Measurements from ENCODE around the gene LY6G5C. TPM values are rescaled to one million over a fixed set of nuclear protein-coding genes. Genes with fewer than 3 reads are reported as not detected.

The LY6G5C gene
- total and polyA plus RNA-seq, 9 of the 15 experiments (the other 6 are each of a cell fraction or from before 2014, with no cell fraction given) = 0.10 to 0.67 (median 0.46) TPM; not detected in 4

GRCh38 chr6:31727034-31727716 lies 46.3 kb upstream of the LY6G5C start (continued):
- TF ChIP-seq, protein P1, sequence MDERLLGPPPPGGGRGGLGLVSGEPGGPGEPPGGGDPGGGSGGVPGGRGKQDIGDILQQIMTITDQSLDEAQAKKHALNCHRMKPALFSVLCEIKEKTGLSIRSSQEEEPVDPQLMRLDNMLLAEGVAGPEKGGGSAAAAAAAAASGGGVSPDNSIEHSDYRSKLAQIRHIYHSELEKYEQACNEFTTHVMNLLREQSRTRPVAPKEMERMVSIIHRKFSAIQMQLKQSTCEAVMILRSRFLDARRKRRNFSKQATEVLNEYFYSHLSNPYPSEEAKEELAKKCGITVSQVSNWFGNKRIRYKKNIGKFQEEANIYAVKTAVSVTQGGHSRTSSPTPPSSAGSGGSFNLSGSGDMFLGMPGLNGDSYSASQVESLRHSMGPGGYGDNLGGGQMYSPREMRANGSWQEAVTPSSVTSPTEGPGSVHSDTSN (CRISPR knock-in tag; IDR thresholded peaks at IDR 0.05; ENCODE audit: low read depth) = no peak; the same call in 1 of the 2 replicates
- TF ChIP-seq, protein P1 (tag; conservative IDR thresholded peaks at IDR 0.05; ENCODE audit: low read depth) = peak; percentile 81; the same call in 1 of the 2 replicates
- TF ChIP-seq ZNF830 (CRISPR knock-in tag; IDR thresholded peaks at IDR 0.05) (no peak), ZEB2 (IDR thresholded peaks at IDR 0.05) (no peak), BACH1 (tag; IDR thresholded peaks at IDR 0.05) (no peak), ZNF263 (CRISPR knock-in tag; IDR thresholded peaks at IDR 0.05; ENCODE audit: borderline replicate concordance) (no peak), DNMT1 (IDR thresholded peaks at IDR 0.05) (no peak), ZBTB17 (CRISPR knock-in tag; IDR thresholded peaks at IDR 0.05) (peak; percentile 69; the same call in 1 of the 2 replicates), NCOA1 (IDR thresholded peaks at IDR 0.05; ENCODE audit: low read depth) (no peak), PHF8 (IDR thresholded peaks at IDR 0.05; ENCODE audit: borderline replicate concordance, low read length) (peak; percentile 24; the same call in 1 of the 2 replicates), SMAD2 (IDR thresholded peaks at IDR 0.05; ENCODE audit: low read depth, low read length) (no peak), PHF21A (IDR thresholded peaks at IDR 0.05; ENCODE audit: borderline replicate concordance, low read depth) (no peak), NEUROD1 (IDR thresholded peaks at IDR 0.05; ENCODE audit: borderline replicate concordance, low read depth, low read length, partially characterized antibody) (no peak), HMG20A (CRISPR knock-in tag; conservative IDR thresholded peaks at IDR 0.05) (no peak), ZNF77 (CRISPR knock-in tag; IDR thresholded peaks at IDR 0.05) (no peak), HES1 (IDR thresholded peaks at IDR 0.05; ENCODE audit: low read depth) (no peak), BCOR (IDR thresholded peaks at IDR 0.05) (no peak), XRCC4 (IDR thresholded peaks at IDR 0.05; ENCODE audit: extremely low read depth, insufficient read depth, insufficient read length) (no peak), RB1 (IDR thresholded peaks at IDR 0.05; ENCODE audit: low read depth) (no peak), MEF2D (tag; conservative IDR thresholded peaks at IDR 0.05; ENCODE audit: low read depth) (no peak), MCM2 (IDR thresholded peaks at IDR 0.05; ENCODE audit: low read depth) (no peak), L3MBTL2 (IDR thresholded peaks at IDR 0.05) (no peak), HNRNPH1 (optimal IDR thresholded peaks at IDR 0.05; ENCODE audit: low read depth, low read length) (no peak), ZNF57 (CRISPR knock-in tag; IDR thresholded peaks at IDR 0.05) (peak; percentile 41; the same call in 1 of the 2 replicates), ZSCAN29 (IDR thresholded peaks at IDR 0.05) (no peak), TFAM (CRISPR knock-in tag; conservative IDR thresholded peaks at IDR 0.05) (no peak), FOXM1 (IDR thresholded peaks at IDR 0.05; ENCODE audit: low read depth) (no peak), FOXM1 (CRISPR knock-in tag; IDR thresholded peaks at IDR 0.05; ENCODE audit: low read depth) (0 out of 2 replicates have a peak, but pooled peaks have one; percentile 40)
- TF ChIP-seq, protein P2, sequence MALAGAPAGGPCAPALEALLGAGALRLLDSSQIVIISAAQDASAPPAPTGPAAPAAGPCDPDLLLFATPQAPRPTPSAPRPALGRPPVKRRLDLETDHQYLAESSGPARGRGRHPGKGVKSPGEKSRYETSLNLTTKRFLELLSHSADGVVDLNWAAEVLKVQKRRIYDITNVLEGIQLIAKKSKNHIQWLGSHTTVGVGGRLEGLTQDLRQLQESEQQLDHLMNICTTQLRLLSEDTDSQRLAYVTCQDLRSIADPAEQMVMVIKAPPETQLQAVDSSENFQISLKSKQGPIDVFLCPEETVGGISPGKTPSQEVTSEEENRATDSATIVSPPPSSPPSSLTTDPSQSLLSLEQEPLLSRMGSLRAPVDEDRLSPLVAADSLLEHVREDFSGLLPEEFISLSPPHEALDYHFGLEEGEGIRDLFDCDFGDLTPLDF (CRISPR knock-in tag; IDR thresholded peaks at IDR 0.05) = 0 out of 2 replicates have a peak, but pooled peaks have one; percentile 25
